ENCODE measurements around the gene TMX4.

Gene TMX4

DNA sequence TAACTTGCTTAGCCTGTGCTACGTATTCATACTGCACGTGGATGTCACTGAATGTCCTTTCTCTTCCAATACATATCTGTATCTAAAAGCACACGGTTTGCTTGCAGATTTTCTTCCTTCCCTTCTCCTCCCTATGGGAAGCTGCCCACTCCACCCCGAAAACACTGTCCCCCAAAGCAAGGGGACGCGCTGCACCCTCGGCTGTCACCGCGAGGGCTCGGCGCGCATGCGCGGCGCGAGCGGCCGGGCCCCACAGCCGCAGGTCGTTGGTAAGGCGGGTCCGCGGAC lies 659 bp downstream of the TMX4 start:
- peak; percentile 48 for DNase-seq (ENCODE audit: low read depth)

DNA sequence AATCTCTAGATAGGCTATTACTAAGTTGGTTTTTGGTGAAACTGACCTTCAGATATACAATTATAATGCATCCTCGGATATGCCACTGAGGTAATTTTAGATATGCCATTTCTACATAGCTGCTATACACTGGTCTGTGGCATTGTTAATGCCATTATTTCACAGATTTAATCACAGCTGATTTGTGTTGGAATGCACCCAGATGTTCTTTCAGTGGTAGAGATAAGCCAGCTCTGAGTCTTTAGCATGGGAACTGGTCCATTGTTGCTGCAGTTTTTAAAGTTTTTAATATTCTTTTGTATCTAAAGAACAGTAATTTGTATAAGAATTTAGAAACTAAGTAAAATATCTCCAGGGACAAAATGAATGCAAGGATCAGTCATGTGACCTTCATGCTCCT lies 6.8 kb downstream of the TMX4 start:
- DNase-seq (ENCODE audit: low read depth) = no peak

DNA sequence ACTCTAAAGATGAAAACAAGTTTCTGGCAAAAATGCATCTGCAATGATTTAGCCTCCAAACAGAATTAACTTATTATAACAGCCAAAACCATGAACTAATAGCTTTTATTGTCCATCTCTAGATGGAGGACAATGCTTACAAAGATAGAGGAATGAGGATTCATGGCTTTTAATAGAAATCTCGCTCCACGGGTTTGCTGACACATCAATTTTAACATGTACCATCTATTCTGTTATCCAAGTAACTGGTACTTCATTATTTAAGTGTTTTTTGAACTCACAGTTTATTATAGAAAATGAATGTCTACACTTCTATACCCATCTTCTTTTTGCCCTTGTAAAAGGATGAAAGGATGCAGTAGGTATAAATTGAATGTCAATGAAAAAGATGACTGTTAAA lies 10.8 kb downstream of the TMX4 start:
- DNase-seq (ENCODE audit: low read depth) = no peak

DNA sequence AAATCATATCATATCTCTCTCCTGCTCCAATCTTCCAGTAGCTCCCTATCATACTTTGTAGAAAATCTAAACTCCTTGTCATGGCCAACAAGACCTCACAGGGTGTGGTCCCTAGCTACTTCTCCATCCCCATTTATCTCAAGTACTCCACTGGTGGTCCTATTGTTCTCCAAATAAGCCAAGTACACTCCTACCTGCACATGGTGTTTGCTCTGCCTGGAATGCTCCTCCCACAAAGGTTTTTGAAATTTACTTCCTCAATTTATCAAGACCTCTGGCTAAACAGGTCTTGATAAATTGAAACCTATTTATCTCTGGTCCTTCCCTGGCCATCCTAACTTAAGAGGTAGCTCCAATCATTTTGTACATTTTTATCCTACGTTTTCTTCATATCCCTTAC lies 12.1 kb downstream of the TMX4 start:
- DNase-seq (ENCODE audit: low read depth) = no peak

DNA sequence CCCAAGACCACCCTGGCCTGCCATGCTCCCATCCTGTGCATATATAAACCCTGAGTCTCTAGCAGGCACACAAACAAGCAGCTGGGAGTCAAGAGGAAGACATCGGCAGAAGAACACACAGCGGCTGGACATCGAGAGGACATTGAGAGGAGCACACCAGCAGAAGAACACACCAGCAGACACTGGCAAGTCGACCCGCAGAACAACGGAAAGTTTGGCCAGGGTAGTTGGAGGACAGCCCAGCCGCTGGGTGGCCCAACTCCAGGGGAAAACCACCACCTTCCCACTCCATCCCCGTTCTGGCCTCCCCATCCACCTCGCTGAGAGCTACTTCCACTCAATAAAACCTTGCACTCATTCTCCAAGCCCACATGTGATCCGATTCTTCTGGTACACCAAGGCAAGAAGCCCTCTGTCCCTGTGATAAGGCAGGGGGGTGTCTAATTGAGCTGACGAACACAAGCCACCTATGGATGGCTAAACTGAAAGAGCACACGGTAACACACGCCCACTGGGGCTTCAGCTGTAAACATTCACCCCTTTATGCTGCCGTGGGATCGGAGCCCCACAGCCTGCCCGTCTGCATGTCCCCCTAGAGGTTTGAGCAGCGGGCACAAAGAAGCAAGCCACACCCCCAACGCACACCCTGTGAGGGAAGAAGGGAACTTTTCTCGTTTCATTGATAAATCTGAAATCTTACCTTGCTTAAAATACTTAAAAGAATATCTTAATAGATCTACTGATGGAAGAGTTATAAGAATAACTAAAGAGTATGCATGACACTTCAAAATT lies 13.8 kb downstream of the TMX4 start:
- DNase-seq (ENCODE audit: low read depth) = no peak

DNA sequence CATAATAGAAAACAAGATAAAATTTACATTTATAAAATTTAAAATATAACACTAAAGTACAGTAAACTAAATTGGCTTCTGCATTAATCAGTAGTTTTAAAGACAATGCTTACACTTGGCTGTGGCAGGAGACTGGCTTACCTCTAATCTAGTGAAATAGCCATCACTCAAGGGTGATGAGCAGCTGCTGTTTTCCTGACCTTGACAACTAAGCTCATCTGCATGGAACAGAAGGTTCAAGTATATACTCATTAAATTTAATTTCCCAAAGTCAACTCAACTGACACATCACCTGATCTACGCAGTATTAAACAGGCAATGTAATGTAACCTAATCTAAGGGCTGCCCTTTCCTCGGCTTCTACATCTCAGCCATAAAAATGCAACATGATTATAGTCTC lies 14.5 kb downstream of the TMX4 start:
- DNase-seq (ENCODE audit: low read depth) = no peak

DNA sequence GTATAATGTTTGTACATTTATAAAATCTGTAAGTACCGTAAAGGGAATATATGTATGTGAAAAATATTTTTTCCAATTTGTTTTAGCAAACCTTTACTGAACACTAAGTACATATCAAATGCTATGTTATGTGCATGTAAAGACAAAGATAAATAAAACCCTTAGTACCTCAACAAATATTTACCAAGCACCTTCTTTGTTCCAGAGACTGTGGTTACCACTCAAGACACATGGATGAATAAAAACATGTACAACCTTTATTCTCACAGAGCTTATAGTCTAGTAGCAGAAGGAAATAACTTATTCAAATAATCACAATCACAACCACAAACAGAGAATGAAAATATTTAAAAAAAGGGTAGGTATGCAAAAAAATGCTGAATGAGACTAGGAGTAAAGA lies 17.5 kb downstream of the TMX4 start:
- DNase-seq (ENCODE audit: low read depth) = no peak

DNA sequence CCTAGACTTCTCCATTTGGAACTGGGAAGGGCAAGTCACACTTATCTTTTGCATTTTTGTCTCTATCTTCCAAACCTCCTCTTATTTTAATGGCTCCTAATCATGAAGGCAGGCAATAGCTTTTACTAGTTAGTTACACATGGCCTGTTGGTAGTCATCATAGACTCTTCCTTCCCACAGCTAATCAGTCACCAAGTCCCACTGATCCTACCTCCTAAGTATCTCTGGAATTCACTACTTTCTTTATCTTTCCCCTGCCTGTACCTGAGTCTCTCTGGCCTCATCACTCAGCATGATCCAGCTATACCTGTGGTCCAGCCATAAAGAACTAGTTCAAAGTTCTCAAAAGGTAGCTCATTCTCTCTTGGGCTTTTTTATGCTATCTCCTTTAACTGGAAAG lies 18.8 kb downstream of the TMX4 start:
- DNase-seq (ENCODE audit: low read depth) = no peak

DNA sequence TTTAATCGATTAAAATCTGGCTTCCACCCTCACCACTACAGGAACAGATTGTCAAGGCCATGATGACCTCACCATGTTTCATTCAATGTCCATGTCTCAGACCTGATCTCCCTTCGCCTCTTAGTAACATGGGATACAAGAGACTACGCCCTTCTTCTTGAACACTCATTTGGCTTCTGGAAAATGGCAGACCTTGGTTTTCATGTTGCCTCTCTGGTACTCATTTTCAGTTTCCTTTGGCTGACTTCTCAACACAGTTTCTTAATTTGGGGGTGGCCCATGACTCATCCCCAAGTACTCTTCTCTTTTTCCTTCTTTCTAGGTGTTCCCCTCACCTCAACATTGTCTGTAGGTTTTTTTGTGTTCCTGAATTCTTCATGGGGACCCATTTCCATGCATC lies 22.7 kb downstream of the TMX4 start:
- no peak for DNase-seq (ENCODE audit: low read depth)

DNA sequence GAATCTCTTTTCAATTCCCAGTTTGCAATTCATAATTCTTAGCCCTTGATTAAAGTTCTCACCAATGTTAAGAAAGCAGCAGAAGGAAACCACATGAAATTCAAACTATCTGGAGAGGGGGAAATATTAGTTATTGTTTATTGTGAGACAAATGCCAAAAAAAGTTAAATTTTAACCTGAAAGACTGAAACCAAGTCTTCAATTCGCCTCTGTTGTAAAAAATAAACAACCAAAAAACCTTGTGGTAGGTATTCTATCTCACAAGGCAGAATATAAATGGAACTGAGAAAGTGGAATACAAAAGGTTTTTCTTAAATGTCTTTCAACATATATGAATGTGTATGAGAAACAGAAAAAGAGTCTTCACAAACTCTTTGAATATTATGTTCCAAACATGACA lies 24.8 kb downstream of the TMX4 start:
- DNase-seq (ENCODE audit: low read depth) = no peak

DNA sequence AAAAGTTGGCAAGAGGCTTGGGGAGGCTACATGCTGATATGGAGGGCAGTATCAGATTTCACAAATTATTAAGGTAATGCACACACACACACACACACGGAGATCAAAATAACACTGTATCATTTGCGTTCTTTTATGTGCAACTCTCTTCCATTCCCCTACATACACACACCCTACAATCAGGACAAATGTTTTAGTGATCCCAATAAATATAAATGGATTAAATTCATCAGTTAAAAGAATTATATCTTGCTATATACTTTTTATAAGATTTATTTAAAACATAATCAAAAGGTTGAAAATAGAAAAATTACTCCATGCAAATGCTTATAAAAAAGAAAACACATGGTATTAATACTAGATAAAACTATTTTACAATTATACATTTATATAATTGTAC lies 25.9 kb downstream of the TMX4 start:
- no peak for DNase-seq (ENCODE audit: low read depth)

DNA sequence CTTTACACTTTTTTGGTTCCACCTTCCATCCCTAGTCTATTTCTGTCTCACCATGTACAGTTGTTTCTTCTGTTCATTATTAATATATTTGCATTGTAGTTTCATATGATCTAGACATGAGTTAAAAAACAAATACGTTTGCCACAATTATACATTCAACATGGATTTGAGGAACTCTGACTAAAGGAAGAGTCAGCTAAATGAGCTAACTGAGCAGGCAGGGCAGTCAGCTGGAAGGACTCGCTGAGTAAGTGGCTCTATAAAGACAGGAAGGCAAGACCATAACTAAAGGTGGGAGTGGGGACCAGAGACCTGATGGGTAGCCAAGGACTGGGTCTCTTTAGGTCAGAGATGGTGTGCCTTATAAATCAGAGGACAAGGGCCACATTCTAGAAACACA lies 26.3 kb downstream of the TMX4 start:
- no peak for DNase-seq (ENCODE audit: low read depth)

DNA sequence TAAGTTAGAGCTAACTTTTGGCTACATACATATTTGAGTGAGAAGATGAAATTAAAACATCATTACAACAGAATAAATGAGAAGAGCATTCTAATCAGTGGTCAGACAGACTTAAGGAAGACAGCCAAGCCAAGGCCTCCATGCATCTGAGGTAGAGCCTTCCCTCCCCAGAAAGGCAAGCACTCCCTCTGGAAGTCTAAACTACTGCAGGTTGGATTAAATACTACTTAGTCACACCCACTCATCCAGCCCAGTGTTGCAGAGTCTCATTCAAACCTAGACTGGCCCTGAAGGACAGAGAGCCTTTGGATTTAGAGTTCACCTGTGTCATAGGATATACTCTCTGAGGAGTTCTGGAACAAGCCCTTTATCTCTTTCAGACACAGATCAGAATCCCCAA lies 29.2 kb downstream of the TMX4 start:
- DNase-seq (ENCODE audit: low read depth) = no peak

DNA sequence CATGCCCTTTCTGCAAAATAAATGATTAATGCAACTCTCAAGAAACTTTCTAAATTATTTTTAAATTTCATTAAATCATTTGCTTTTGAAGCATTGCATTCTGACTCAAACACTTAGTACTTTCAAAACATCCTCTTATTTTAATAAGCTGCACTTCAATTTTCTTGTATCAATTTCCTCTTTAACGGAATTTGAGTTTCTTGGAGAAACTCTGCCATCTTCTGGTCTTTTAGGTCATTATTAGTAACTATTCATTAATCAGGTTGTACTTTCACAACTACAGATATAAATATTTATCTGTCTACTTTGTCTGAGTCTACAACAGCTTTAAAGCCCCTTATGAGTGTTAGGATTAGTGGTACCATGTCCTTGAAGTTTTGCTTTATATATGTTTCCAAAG lies 30.2 kb downstream of the TMX4 start:
- DNase-seq (ENCODE audit: low read depth) = no peak

DNA sequence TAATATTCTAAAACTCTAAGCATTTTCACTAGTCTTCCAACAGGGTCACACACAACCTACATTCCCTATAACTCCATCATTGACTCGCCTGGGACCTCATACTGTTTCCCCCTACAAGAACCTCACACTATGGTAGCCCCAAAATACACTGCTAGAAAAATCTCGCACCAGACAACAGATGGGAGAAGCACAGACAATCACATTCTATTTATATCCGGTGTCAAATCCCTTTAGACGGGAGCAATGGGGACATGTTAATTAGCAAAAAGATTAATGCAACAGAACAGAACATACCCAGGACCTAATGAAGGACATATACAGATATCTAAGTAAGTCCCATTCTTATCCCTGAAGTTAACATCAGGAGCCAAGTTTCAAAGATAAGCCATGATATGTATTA lies 33.6 kb downstream of the TMX4 start:
- DNase-seq (ENCODE audit: low read depth) = no peak

DNA sequence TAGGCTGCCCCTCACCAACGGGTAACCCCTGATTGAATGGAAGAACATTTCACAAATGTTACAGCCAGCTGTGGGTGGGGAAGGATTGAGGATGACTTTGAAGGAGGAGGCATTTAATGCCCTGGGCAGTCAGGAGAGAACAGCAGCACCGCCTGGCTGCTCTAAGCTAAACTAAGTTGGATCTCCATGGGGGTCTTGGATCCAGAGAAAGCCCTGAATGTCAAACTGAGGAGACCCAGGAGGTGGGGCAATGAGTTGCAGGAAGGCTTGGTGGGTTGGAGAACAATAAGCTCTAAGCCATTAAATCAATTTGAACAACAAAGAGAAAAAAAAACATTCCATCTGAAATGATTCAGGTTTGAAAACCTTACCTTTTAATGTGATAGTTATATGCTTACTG lies 35.4 kb downstream of the TMX4 start:
- no peak for DNase-seq (ENCODE audit: low read depth)

DNA sequence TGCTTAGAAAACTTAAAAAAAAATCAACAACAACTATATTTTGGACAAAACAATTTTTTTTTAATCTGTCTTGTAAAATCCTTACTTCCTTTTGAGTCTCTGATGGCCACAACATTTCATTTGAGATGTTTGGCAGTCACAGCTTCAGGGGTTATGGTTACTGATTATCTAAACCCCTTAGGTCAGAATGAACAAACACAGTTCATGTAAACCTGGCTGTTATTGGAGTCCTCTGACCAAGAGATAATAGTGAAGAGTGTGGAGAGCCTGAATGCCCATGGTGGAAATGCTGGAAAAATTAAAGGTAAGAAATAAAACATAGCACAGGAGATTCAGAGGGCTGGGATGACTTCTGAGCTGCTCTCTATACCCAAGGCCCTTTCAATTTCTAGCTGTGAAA lies 38.2 kb downstream of the TMX4 start:
- no peak for DNase-seq (ENCODE audit: low read depth)

DNA sequence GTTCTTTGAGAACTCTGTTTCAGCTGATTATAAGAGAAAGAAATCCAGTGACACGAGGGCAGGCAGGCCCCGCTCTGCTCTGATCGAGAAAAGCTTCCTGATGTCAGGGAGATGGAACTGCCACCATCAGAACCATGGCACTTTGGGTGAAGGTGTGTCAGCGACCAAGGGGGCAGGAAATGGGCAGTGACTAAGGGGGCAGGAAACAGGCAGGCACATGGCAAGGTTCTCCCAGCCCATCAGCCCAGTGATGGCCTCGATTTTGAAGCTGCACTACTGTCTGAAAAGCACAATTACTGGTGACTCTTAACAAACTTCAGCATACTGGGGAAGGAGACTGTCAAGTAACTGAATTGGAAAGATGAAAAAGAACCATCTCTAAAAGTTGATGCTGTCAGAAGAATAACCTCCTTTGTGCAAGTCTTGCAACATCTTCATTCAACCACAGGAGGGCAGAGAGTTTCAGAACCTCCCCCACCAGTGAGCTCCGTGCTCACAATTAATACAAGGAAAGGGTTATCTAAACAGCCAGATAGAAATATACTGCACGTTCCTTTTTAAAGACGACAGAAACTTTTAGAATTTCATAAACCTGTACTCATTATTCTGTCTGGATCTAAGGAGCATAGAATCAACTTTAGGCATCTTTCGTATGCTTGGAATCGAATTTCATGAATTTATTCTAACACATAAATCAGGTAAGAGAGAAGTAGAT lies 39.1 kb downstream of the TMX4 start:
- no peak for DNase-seq (ENCODE audit: low read depth)

DNA sequence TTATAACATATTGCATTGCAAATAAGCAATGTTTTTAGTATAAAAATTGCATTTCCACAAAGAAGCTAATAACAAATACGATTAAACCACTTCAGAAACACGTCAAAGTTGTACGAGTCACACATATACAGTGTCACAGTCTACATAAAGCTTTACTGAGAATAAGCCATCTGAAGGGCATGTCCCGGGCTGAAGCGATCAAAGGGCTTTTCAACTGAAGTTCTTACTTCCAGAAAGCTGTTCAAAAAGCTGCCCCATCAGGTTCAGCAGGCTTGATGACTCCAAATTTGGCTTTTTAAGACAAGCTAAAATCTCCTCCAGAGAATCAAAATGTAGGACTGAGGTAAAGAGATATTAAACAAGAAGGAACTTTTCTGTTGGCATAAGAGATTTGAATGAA lies 41.9 kb downstream of the TMX4 start:
- DNase-seq (ENCODE audit: low read depth) = no peak

DNA sequence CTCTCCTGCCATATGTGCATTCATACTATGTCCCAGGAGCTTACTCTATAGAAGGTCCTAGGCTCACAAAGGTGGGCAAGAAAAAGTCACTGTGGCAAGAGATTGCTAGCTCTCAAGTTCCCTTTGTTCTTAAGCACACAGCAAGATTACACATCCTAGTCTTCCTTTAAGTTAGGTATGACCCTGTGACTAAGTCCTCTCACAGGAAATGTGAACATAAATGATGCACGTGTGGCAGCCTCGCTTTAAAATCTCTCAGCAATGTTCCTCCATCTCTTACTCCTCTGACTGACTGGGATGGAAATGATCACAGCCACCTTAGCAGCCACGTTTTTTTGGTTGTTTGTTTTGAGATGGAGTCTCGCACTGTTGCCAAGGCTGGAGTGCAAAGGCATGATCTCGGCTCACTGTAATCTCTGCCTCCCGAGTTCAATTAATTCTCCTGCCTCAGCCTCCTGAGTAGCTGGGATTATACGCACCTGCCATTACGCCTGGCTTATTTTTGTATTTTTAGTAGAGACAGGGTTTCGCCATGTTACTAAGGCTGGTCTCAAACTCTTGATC lies 43.6 kb downstream of the TMX4 start:
- no peak for DNase-seq (ENCODE audit: low read depth)

DNA sequence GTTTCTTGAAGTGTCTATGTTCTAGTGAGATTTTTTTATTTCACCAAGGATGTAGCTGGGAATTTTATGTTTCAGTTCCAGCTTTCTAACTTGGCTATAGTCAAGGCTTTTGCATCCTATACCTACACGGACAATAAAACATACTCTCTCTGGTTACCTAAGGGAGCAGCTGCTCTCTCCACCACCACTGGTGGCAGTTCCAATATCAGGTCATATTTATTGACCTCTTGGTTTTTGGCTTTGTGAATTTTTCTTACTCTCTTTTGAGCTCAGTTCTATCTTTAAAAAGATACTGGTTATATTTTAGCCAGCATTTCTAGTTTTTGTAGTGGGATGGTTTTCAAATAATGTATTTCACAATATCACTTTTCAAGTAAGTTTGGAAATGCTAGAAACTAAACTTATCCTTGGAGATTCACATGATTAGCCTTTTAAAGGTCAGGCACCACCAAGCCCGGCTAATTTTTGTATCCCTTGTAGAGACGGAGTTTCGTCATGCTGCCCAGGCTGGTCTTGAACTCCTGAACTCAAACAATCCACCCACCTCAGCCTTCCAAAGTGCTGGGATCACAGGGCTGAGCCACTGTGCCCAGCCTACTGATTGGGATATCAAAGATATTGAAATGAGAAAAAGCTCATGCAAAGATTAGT lies 44.7 kb downstream of the TMX4 start:
- DNase-seq (ENCODE audit: low read depth) = no peak

DNA sequence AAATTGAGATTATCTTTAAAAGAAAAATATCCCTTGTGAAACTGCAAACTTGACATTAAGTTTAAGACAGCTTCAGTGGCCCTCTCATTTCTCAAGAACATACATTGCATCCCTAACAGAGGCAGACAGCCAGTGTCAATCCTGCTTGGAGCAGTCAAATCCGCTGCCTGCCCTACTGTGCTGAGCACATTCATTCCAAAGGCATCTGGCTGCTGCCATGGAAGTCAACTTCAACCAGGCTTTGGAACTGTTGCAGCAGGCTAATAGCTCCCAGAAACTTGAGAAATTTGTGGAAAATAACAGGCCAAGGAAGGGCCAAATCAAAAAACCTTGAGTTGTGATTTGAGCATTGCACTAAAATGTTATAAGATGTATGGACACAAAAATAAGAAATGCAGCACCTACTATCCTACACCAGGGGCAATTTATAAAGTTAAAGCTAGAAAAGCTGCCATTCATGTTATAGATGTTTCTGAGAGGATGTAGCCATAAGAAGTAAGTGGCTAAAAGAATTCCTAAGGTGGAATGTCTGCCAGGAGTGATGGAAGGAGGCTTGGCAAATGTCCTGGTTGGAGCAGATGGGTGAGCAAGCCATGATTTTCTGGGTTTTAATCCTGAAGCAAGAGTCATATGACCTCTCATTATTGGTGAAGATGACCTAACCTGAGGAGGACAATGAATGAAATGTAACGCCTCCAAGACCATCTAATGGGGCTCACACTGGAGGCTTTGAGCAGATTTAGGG lies 47.9 kb downstream of the TMX4 start:
- no peak for DNase-seq (ENCODE audit: low read depth)

Data from HS-27A (cell line).